A204.1 (cell line): ENCODE measurements around the gene CACNA2D4.
"Not testable (repeated sequence)": the region's sequence is repeated elsewhere in the genome, so short reads cannot be mapped to it uniquely, and the experiment has no call there.

Experiments used
- FAIRE-seq: peaks from 2 replicates; lab custom pipeline; 2012; peaks lifted over from hg19 to GRCh38; lab: Jason Lieb, UNC

Gene CACNA2D4, protein sequence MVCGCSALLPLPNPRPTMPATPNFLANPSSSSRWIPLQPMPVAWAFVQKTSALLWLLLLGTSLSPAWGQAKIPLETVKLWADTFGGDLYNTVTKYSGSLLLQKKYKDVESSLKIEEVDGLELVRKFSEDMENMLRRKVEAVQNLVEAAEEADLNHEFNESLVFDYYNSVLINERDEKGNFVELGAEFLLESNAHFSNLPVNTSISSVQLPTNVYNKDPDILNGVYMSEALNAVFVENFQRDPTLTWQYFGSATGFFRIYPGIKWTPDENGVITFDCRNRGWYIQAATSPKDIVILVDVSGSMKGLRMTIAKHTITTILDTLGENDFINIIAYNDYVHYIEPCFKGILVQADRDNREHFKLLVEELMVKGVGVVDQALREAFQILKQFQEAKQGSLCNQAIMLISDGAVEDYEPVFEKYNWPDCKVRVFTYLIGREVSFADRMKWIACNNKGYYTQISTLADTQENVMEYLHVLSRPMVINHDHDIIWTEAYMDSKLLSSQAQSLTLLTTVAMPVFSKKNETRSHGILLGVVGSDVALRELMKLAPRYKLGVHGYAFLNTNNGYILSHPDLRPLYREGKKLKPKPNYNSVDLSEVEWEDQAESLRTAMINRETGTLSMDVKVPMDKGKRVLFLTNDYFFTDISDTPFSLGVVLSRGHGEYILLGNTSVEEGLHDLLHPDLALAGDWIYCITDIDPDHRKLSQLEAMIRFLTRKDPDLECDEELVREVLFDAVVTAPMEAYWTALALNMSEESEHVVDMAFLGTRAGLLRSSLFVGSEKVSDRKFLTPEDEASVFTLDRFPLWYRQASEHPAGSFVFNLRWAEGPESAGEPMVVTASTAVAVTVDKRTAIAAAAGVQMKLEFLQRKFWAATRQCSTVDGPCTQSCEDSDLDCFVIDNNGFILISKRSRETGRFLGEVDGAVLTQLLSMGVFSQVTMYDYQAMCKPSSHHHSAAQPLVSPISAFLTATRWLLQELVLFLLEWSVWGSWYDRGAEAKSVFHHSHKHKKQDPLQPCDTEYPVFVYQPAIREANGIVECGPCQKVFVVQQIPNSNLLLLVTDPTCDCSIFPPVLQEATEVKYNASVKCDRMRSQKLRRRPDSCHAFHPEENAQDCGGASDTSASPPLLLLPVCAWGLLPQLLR

DNA sequence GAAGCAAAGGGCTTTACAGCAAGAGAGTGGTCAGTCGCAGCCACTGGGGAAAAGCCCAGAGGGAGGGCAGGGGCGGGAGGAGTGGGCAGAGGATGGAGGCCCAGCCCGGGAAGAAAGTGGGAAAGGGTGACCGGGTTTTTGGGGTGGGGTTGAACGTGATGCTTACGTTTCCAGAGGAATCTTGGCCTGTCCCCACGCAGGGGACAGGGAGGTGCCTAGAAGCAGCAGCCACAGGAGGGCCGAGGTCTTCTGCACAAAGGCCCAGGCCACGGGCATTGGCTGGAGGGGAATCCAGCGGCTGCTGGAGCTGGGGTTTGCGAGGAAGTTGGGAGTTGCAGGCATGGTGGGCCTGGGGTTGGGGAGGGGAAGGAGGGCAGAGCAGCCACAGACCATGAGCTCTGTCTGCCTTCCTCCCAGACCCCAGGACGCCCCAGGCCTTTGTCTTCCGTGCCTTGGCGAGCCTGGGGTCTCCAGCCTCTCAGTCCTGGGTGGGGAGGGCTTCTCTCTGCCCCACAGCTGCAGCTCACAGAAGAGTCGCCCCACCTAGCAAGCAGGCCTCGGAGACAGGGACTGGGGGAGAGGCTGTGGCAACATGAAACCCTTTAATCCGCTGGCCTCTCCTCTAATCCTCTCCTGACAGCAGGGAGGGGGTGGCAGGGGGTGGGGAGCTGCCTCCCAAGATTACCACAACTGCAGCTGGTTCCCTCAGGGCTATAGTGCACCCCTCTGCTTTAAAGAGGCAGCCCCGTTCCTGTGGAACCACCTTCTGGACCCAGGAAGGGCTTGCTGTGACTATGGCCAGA, at the start of gene CACNA2D4:
CACNA2D4 (minus strand) TSS at position 572 of the 803 bp plus-strand sequence; CDS start at position 393, 179 bp downstream.
- FAIRE-seq, result no peak

DNA sequence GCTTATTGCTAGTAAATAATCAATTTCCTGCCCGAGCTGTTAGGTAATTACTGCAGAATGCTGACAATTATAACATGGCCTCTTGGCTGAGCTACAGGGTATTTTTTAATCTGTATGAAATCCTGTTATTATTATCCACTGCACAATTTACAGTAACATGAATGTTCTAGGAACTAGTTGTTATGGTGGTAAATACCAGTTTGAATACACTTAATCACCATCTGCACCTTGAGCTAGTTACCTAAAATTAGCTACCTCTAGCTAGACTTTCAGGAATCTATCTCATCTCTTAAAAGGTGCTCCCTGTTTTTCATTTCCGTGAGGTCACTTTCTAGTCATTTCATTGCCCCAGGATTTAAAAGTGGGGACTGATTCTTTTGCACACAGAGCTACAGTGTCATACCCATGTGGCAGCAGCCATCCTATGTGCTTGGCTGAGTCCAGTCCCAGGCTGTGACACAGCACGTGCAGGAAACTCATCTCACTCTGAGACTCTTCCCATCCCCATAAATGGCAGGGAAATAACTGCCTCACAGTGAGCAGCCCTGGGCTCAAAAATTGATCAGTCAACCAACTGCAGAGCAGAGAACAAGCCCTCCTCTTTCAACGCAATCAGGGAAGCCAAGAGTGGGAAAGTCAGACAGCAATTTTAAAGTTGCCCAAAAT, 48.2 kb upstream of the CACNA2D4 start:
- FAIRE-seq, result no peak

DNA sequence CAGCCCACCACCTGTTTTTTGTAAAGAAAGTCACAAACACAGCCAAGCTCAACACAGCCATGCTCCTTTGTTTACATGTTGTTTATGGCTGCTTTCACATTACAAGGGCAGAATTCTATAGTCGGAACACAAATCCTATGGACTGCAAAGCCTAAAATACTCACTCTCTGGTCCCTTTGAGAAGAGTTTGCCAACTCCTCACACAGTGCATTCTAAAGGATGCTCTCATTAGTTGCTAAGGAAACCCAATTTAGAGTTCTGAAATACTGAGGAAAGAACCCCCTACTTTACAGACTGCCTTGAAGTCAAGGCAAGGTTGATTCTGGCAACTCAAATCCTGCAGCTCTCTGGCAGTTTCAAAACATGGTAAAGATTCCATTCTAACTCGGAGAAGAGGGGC, 47.5 kb upstream of the CACNA2D4 start:
- FAIRE-seq, result no peak

DNA sequence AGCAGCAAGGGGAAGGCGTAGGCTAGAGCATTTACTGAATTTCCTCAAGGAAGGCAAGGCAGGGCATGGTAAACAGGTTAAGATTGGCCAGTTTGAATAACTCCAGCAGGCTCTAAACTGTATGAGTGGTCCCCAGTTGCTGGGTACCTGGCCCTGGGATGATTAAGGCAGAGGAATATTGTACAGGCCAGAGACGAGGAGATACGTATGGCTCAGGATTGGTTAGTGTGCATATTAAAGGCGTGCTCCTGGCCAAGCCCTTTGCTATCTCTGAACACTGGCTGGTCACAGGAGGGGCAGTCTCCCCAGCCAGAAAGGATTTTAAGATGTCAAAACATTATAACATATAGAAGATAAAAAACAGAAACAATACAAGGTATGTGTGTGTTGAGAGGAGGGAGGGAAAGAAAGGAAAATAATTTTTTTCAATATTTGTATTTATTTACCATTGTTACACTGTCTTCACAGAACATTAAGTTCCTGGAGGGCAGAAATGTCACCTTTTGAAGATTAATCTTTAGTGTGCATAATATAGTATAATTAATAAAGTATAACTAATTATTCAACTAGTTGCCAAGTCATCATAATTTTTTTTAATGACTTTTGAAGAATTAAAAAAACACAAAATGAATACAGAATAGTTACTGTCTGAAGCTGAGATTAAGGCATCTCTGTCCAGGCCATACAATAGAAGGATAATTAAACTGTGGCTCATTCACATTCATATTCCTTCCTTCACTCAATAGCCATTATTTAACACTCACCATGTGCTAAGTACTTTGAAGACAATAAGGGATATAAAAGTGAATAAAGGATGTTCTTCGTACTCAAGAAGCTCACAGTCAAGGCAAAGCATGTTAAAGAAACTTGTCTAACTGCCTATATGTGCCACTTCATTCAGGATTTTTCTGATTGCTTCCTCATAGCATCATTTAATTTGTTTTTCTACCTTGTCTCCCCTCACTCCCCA, 43.9 kb upstream of the CACNA2D4 start:
- FAIRE-seq, result peak; percentile 52

DNA sequence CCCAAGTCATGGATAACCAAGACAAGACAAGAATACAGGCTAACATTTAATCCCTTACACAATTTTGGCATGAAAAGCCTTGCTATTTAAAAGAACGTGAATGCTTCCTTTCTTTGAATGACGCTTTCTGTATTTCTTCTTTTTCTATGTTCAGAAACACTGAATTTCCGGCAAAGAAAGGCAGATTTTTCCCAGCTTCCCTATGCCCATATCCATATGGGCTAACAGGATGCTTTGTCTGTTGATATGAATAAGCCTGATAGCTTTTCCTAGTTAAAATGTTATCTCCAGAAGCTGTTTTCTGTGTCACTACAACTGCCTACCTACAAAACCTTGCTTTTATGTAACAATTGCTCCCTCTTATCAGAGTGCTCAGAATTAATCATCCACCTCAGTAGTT, 38.3 kb upstream of the CACNA2D4 start:
- no peak for FAIRE-seq

DNA sequence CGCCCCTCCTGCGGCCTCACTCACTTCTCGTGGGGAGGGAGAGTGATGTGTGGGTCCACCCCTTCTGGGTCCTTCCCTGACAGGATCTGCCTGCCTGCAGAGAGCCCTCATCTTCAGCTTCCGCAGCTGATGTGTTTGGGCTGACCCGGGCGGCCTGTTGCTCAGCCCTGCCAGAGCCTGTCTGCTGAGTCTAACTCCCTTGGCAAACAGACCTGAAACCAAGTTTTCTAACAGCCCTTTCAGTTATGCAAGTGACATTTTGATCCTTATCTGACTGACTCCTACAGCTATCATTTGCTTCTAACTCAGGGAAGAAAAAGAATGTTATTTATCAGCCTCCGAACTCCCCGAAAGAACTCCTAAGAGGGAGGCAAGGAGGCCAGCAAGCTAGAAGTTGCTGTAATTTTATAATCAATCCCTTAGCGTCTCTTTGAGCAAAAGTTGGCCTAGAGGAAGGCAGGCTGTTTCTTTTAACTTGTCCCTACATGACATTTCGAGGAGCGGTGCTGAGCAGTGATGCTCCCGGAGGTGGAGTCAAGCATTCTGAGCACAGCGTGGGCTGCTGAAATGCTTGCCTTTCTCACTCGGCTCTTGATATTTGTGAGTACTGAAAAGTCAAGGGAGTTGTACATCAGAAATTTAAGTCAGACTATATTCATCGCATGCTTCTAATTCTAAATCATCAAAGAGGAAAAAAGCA, 31.5 kb upstream of the CACNA2D4 start:
- FAIRE-seq, result no peak

DNA sequence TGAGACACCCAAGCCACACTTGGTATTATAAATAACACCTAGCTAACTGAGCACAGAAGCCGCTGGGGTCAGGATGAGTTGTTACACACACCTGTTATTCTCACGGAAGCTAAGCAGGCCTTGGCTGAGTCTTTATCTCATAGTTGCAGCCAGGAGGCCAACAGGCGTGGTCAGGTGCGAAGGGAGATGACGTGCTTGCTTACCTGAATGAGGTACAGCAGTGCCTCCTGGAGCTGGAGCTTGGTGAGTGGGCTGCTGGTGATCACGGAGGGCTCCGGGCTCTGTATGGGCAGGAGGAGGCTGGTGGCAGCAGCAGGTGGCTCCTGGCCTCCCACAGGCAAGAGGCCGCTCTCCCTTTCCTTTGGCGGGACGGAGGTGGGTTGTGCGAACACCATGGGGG, 30.4 kb upstream of the CACNA2D4 start:
- no peak for FAIRE-seq

DNA sequence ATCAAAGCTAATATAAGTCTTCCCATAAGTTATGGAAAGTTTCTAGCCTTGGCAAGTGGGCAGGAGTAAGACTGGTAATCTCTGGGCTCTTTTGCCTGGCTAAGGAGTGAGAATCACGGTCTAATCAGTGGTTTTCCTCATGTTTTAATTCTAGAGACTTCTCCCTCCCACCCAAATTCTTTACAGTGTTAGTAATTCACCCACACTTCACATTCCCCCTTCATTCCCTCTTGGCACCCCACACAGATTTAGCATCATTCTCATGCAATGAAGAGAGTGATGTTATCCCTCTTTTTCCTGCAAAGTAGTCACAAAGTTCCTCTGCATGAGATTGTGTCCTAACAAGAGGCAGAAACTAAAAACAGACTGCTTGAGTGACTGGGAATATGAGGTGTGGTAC, 28.6 kb upstream of the CACNA2D4 start:
- FAIRE-seq, result no peak

DNA sequence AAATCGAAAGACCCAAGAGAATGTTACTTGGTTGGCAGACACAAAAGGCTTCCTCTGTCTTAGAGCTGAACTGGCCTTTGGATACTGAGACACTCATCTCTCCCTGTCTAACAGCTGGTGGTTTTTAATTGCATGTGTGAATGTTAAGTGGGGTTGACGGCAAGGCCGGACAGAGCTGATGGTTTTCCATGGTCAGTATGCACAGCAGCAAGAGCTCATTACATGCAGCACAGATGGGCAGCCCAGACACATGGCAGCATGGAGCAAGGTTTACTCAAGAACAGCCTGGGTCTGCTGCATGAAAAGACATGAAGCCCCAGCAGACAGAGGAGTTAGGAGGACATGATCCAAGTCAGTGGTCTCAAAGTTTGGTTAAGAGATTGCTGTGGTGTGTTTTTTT, 27.8 kb upstream of the CACNA2D4 start:
- FAIRE-seq, result no peak

DNA sequence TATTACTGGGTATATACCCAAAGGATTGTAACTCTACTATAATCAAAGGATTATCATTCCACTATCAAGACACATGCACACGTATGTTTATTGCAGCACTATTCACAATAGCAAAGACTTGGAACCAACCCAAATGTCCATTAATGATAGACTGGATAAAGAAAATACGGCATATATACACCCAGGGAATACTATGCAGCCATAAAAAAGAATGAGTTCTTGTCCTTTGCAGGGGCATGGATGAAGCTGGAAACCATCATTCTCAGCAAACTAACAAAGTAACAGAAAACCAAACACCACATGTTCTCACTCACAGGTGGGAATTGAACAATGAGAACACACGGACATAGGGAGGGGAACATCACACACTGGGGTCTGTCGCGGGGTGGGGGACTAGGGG, 27.1 kb upstream of the CACNA2D4 start:
- FAIRE-seq, result not testable (repeated sequence)

DNA sequence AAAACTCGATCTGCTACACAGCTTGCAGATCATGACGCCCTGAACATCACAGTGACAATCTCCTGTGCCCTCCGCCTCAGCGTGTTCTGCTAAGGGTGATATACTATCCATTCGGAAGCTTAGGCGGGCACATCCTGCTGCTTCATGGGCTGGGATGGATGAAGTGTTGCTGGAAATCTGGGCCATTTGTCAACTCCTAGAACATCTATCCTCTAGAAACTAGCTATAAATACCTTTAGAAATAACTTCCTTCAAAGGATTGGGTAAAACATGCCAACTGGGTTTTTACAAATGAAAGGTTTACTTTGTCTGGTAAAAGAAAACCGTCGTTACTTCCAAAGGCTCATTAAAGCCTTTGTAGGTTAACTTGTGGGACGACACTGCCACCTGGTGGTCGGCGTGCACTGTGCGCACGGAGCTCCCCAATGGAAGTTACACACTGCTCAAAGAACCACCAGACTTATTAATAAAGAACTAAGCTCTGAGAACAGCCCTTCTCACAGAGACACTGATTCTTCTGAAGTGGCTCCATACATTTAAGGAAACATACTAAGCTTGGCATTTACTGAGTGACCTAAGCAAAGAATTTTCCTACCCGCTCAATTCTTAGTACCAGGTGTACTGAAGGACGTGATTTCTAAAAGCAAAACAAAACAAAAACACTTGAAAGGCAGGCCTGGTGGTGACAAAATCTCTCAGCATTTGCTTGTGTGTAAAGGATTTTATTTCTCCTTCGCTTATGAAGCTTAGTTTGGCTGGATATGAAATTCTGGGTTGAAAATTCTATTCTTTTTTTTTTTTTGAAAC, 21.6 kb upstream of the CACNA2D4 start:
- FAIRE-seq, result peak; percentile 93

DNA sequence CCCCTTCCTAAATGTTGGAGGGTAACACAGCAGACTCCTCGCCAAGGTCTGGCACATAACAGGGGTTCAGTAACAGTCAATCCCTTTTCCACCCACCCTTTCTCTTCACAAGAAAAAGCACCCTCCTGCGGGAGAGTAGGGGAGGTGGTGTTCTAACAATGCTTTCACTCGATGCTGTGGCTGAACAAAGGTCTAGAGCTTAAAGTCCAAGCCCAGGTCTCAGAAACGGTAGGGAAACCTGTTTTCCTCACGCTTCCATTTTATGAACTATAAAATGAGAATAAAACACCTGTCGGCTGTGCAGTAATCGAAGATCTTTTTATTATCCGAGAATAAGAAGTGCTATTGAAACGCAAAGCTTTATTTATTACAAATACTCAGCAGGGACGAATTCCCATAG, 20.9 kb upstream of the CACNA2D4 start:
- no peak for FAIRE-seq

DNA sequence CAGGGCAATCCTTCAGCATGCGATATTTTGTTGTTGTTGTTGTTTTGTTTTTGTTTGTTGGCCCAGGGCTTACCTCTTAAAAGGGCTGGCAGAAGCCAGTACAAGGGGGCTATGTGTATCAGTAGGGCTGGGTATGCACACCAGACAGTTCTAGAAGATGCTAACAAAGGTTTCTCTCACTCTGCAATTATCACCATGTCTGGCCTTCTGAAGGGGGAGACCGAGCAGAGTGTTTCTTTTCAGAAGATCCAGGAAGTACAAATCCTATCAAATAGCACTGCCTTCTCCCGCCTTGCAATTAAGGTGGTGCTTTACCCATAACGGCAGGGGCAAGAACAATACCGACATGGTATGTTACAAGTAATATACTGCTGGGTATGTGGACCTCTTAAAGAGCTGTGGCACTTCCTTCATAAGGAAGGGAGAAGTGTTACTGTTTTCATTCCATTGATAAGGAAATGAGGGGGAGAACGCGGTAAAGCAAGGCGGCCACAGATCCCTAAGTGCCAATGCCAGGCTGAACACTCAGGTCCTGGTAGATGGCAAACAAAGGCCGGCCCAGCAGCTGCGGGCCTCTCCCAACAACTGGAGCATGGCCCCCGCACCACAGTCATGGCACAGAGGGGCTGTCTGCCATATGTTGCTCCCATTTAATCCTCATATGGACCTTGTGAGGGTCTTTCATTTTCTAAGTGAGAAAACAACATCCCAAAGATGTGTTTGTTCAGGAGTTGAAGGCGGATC, 19.2 kb upstream of the CACNA2D4 start:
- FAIRE-seq, result no peak

DNA sequence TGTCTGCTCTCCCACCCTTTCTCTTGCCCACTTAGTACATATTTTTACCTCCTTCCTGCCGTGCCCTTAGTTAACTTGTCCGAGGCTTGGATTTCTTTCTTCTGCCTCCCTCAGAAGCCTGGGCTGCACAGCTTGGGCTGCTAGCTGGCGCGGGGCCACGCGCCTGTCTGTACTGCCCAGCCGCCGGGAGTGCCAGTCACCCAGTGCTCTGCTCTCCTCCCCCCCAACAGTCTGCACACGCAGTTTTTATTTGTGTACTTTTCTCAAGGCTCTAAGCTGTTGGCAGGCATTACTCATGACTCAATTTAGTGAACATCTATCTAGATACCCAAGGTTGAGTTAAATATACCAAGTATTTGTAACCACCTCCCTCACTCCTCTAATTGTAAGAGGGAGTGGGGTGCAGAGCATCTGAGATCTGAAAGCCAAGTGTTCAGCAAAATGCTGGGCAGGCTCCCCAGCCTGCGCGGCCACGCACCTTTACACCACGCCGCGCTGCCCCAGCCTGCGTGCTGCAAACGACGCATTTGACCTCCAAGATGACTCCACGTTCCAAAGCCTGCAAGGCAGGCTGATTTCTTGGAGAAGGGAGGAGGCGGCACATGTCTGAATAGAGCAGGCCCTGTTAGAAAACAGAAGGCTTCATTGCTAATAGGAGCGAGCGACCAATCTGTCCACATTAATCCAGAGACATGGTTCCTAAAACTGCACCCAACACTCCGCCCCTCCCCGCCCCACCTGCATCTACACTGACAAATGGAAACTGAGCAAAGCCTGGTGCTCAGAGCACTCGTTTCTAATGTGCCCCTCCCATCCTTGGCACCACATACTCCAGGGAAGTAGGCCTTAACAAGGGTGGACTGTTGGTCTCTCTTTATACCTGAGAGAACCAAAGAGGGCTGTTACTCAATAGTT, 18.2 kb upstream of the CACNA2D4 start:
- no peak for FAIRE-seq

DNA sequence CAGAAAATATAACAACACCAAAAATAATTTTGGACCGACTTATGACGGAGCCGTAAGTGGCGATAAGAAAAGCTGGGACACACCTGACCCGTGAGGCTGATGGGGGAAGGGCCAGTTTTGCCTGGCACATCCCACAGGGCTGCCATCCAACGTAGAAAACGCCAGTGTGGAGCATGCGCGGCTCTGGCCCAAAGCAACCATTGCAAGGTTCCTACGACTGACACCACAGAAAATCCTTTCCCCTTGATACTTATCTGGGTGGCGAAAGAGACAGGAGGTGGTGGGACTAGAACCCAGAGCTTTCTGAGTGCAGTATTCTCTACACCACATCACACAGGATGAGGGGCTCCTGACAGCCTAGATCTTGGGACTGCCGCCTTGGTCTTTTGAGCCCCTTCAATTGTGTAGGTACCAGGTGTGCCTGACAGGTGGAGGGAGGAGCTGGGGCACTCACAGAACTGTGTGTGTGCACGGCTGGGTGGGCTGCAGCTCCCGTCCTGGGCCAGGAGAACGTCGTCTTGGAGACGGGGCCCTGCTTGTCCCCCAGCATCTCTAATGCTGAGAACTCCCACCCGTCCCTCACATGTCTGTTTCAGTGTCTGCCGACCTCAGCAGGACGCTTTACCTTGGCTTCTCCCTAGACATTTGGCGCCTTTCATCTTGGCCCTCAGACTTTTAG, 17.4 kb upstream of the CACNA2D4 start:
- no peak for FAIRE-seq

DNA sequence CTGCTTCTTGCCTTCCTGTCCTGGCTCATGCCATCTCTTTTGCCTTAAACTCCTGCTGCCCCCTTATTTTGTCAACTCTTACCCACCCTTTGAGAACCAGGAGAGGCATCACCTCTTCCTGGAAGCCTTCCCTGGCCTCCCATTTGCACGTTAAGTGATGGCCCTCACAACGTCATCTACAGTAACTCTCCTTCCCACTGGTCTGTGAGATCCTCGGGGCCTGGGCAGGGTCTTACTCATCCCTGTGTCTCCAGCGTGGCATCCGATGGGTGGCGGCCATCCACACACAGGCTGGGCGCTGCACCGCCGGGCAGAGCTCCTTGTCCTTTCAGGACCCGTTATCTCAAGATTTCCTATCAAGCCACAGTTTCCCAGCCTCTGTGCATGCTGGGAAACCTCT, 16.8 kb upstream of the CACNA2D4 start:
- no peak for FAIRE-seq
